RWPE1 (cell line): ENCODE results near the gene KRT7.
"Not testable (repeated sequence)": the region's sequence is repeated elsewhere in the genome, so short reads cannot be mapped to it uniquely, and the experiment has no call there.

ENCODE experiments used
- CTCF ChIA-PET: fragments of 350-600 bp; sonication (Branson Sonifier 250); formaldehyde crosslinking; extraction: SDS; loops from one replicate; lab custom pipeline; 2021; lab: Yijun Ruan, JAX
- POLR2A ChIA-PET: fragments of 400-600 bp; formaldehyde crosslinking; extraction: SDS; loops from one replicate; lab custom pipeline; 2020; ENCODE audit warnings: antibody characterized with exemption; ENCODE audit not compliant: low non-redundant PET; lab: Yijun Ruan, JAX
- DNase-seq: peaks from one replicate; pipeline ENCODE4 v3.0.0; 2012; ENCODE audit warnings: low spot score
- H3K27ac ChIP-seq: fragments of 450-650 bp; 2 replicates; pipeline ENCODE4 v1.5.1; 2017
- CTCF ChIP-seq: fragments of 450-650 bp; conservative IDR thresholded peaks from 2 replicates; pipeline ENCODE4 v1.5.1; 2017; ENCODE audit warnings: low read depth, mild to moderate bottlenecking

Gene KRT7

GRCh38 chr12:52256584-52256935 is 23.5 kb downstream of the KRT7 start:
- ChIA-PET POLR2A (no interaction called here), CTCF (interaction anchor here (0.9 kb wide), 1 partner anchor 623 kb away, joined by 3 read pairs; no protein-coding TSS in a partner anchor)
- 0 out of 2 replicates have a peak overlapping the region, but pooled peaks have one; percentile 4 for H3K27ac ChIP-seq
- DNase-seq: no peak
- no peak for TF ChIP-seq CTCF

- no peak for TF ChIP-seq CTCF
- ChIA-PET POLR2A (no interaction called here), CTCF (no interaction called here)
- no peak overlapping the region; the same call in 1 of the 2 replicates for H3K27ac ChIP-seq
- DNase-seq: no peak
Measured at GRCh38 chr12:52257074-52257551, 24.1 kb downstream of the KRT7 start.

- CTCF ChIA-PET, POLR2A ChIA-PET, DNase-seq, H3K27ac ChIP-seq: not testable (repeated sequence)
Measured at GRCh38 chr12:52257922-52258321, 24.9 kb downstream of the KRT7 start.

- no peak overlapping the region for H3K27ac ChIP-seq
- TF ChIP-seq CTCF: no peak
- ChIA-PET POLR2A (no interaction called here), CTCF (no interaction called here)
- DNase-seq: no peak
Measured at GRCh38 chr12:52258335-52258901, 25.4 kb downstream of the KRT7 start.

GRCh38 chr12:52259657-52260243 is 26.7 kb downstream of the KRT7 start:
- DNase-seq: no peak
- POLR2A ChIA-PET: no interaction called here
- TF ChIP-seq CTCF: no peak
- H3K27ac ChIP-seq: no peak overlapping the region
- CTCF ChIA-PET: interaction anchor here (0.7 kb wide), 1 partner anchor 239 kb away, joined by 3 read pairs; no protein-coding TSS in a partner anchor

GRCh38 chr12:52260361-52261207 is 27.5 kb downstream of the KRT7 start:
- DNase-seq: no peak
- no peak overlapping the region for H3K27ac ChIP-seq
- TF ChIP-seq CTCF: no peak
- CTCF ChIA-PET: no interaction called here
- POLR2A ChIA-PET: no interaction called here

GRCh38 chr12:52261208-52261484 is 28.1 kb downstream of the KRT7 start:
- H3K27ac ChIP-seq: no peak overlapping the region
- no peak for TF ChIP-seq CTCF
- ChIA-PET CTCF (no interaction called here), POLR2A (no interaction called here)
- no peak for DNase-seq
